Left kidney (tissue), 2 donors: ENCODE data around the gene TCTN1. TPM values are rescaled to one million over a fixed set of nuclear protein-coding genes. Genes with fewer than 3 reads are reported as not detected.
"Not testable (repeated sequence)": the region's sequence is repeated elsewhere in the genome, so short reads cannot be mapped to it uniquely, and the experiment has no call there.

ENCODE experiments used
- DNase-seq: peaks from one replicate; pipeline ENCODE4 v3.0.0-alpha.2; 2013
- polyA plus RNA-seq: library from polyadenylated mRNA; unstranded; fragments of 120-200 nt; gene quantifications from one replicate; pipeline ENCODE4 v1.2.1, GENCODE V29; 2013; ENCODE audit not compliant: insufficient read length

TCTN1 gene
- polyA plus RNA-seq, 1 donor, result 123 TPM

DNA sequence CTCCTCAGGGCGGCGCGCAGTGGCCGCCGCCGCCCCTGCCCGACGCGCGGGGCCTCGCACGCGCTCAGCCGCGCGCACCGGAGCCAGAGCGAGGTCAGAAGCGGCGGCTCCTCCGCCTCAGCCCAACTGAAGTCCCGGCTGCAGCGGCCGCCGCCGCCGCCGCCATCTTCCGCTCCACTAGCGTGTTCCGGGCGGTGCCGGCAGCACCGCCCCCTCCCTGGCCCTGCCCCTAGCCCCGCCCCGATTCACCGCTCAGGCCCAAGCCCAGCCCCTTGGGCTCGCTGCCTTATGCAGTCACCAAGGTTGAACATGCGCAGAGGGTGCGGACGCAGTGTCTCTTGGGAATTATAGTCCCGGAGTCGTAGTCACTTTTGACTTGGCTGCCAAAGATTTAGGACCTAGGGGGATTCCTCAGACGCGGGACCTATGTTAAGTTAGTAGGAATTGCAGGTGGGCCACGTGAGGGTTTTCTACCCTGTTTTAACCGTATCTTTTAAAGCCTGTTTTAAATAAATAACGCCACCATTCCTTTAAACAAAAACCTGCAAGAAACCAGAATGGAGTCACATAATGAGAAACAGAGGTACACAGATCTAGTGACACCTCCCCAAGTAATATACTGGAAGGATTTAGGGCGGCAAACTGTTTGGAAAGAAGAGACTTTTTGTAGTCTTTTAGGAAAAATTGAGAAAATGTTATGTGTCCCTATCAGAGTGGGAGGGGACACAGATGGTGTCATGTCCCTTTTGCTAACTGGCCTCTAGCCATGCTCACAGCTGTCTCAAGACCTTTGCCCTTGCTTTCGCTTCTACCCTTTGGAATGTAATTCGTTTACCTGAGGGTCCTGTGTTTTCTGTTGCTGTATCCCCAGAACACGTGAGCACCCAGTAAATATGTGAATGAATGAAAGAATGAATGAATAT, 30.5 kb upstream of the TCTN1 start, which contains the start of gene PPTC7:
Gene PPTC7, minus strand, starts transcription at position 182 of the 923 bp plus-strand sequence. CDS start 287 bp downstream, outside the sequence.
- peak; percentile 96 for DNase-seq

DNA sequence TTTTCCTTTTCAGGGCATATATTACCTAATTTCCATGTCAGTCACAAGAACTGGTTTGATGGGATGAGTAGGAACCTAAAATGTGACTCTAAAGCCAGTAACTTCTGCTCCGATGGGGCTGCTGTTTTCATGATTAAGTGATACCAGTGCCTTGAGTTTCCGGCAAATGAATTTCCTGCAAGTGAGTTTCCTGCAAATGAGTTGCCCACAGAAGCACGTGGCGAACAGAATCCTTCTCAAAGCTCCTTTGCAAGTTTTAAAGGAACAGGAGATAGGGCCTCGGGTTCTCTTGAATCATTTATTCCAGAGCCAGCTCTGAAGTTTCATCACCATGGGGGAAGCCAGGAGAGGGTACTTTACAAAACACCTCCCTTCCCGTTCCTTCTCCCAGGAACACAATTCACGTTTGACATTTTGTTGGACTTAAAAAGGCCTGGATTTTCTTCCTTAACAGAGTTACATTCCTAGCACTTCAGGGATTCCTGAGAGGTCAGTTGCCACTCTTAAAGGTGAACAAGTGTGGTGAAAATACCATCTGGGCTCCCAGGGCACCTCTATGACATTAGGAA, 28.6 kb upstream of the TCTN1 start:
- no peak for DNase-seq

DNA sequence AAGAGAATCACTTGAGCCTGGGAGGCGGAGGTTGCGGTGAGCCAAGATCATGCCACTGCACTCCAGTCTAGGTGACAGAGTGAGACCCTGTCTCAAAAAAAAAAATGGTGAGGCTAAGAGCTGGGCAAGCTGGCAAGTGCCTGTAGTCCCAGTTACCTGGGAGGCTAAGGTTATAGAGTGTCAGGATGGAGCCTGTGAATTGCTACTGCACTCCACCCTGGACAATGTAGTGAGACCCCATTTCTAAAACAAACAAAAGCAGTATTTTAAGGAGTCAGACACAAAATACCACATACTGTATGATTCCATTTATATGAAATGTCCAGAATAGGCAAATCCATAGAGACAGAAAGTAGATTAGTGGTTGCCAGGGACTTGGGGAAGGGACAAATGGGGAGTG, 26.8 kb upstream of the TCTN1 start:
- DNase-seq, result not testable (repeated sequence)

DNA sequence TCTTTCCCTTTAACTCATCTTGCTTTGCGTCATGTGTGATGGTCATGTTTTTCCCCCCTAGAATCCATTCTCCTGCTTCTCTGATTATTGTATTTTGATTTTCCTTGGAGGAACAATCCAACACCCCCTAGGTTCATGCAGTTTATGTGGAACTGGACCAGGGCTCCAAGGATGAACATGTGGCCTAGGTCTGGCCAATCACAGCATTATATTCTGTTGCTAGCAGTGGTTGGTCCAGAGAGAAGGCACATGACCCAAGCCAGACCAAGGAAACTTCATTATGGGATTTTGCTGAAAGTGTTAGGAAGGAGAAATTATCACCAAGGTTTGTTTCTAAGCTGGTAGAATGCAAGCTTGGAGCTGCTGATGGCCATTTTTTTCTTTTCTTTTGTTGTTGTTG, 23.9 kb upstream of the TCTN1 start:
- DNase-seq, result no peak

DNA sequence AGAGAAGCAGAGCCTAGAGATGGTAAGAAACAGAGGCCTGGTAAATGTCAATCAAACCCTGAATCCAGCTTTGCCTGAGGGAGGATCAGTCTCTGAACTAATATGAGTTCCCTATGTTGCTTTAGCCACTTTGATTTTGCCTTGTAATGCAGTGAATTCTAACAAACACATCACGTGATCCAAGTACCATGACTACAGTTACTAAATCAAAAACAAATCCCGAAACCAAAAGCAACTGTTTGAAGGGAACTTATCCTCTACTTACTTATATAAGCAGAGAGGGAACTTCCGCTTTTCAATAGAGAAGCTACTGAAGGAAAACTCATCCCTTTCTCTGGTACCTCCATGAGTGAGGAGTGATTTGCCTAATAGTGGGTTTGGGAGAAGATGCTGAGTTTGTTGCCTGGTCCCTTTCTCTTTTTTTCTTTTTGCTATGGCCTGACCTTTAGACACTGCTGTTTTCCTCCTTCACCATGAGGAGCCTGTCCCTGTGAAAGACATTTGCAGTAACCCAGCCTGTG, 23.1 kb upstream of the TCTN1 start:
- DNase-seq, result no peak

DNA sequence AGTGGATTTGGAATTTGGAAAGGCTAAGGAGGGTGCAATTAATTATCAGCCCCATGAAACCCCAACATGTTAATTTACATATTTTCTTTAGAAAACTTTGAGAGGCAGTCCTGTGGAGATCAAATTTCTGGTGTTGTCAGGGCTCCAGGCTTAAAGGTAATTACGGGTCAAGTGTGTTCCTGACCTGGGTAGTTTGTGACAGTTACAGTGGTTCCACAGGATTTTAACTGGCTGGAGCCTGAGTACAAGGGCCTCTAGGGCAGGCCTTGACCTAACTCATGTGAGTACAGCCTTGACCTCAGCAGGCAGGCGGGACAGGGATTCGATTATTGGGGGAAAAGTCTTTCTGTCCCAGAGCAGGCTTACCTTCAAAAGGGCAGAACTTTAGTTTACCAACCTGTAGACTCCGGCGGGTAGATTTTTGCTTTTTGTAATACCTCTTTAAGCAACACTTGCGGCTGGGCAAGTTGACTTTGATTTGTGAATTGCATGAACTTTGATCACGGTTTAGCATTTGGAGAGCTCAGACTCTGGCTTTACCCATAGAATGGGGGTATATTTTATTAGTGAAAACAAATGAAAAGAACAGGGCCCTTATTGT, 22.4 kb upstream of the TCTN1 start:
- DNase-seq, result peak; percentile 37

DNA sequence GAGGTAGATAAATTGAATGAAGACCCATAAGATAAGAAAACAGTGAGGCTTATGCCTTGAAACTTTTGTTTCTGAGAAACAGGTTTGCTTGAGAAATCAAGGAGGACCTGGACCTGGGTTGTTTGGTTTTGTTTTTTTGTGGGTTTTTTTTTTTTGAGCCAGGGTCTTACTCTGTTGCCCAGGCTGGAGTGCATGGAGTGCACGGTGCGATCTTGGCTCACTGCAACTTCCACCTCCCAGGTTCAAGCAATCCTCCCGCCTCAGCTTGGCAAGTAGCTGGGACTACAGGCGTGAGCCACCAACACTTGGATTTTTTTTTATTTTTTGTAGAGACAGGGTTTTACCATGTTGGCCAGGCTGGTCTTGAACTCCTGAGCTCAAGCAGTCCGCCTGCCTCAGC, 21.9 kb upstream of the TCTN1 start:
- DNase-seq, result no peak

DNA sequence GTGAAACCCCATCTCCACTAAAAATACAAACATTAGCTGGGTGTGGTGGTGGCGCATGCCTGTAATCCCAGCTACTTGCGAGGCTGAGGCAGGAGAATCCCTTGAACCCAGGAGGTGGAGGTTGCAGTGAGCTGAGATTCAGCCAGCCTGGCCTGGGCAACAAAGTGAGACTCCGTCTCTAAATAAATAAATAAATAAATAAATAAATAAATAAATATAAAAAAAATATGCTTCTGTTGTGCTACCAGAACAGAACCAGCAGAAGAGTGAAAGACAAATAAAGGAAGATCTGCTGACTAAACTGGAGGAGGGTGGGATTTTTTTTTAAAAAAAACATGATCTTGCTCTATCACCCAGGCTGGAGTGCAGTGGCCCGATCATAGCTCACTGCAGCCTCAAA, 21.0 kb upstream of the TCTN1 start:
- not testable (repeated sequence) for DNase-seq

DNA sequence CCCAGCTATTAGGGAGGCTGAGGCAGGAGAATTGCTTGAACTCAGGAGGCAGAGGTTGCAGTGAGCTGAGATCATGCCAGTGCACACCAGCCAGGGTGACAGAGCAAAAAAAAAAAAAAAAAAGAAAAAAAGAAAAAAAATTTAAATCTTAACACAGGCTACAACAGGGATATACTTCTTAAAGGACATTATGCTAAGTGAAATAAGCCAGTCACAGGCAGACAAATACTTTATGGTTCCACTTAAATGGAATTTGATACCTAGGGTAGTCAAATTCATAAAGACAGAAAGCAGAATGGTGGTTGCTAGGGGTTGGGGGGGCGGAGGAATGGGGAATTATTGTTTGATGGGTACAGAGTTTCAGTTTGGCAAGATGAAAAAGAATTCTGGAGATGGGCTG, 16.0 kb upstream of the TCTN1 start:
- no peak for DNase-seq

DNA sequence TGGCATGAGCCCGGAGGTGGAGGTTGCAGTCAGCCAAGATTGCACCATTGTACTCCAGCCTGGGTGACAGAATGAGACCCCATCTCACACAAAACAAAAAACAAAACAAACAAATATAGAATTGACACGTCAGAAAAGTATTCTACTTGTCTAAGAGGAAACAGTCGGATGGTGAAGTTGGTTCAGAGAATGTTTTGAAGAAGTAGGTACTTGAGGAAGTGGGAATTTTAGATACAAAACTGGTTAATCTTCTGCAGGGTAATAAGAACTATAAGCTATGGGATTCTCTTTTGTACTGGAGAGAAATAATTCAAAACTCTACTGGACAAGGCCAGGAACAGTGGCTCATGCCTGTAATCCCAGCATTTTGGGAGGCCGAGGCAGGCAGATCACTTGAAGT, 14.6 kb upstream of the TCTN1 start:
- DNase-seq, result no peak

DNA sequence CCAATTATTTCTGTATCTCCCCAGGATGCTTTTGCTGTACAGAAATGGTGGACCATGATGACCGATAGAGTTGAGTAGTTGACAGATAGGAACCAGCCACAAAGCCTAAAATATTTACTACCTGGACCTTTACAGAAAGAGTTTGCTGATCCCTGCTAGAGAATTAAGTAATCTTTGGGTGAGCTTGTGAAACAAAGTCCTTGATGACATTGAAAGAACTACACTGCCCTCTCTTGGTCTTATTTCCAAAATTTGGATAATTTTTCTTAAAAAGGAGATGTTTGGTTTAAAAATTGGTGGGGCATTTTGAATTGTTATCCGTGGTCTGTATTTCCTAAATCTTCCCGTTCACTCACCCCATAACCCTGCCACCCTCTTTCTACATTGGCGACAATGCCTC, 13.7 kb upstream of the TCTN1 start:
- DNase-seq, result peak; percentile 40

DNA sequence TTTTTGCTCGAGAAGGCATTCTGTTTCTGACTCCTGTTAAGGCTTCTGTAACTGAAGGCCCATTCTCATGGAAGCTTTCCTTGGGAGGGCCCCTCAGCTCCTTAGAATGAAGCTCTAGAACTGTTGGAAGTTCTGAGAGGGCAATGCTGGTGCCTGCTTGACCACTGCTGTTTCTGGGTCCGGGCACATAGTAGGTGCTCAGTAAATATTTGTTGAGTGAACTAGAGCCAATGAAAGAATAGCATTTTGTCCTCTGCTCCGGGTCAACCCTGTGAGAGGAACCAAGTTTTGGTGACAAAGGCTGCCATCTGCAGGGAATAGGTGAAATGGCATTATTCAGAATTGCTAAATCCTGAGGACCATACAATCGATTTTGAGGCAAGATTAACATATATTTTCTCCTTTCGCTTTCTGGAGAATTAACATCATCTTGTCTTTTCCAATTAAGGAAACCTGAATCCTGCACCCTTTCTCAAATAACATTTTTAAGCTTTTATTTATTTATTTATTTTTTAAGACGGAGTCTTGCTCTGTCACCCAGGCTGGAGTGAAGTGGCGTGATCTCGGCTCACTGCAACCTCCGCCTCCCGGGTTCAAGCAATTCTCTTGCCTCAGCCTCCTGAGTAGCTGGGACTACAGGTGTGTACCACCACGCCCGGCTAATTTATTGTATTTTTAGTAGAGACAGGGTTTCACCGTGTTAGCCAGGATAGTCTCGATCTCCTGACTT, 11.7 kb upstream of the TCTN1 start:
- DNase-seq, result peak; percentile 28

DNA sequence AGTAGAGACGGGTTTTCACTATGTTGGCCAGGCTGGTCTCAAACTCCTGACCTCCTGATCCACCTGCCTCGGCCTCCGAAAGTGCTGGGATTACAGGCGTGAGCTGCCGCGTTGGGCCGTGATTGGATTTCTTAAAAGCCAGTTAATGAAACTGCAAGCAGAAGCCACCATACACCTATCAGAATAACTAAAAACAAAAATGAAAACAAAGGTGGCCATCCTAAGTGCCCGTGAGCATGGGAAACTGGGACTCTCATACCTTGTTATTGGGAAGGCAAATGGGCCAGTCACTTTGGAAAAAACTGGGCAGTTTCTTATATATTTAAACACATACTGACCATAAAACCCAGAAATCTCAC, 7.7 kb upstream of the TCTN1 start:
- no peak for DNase-seq

DNA sequence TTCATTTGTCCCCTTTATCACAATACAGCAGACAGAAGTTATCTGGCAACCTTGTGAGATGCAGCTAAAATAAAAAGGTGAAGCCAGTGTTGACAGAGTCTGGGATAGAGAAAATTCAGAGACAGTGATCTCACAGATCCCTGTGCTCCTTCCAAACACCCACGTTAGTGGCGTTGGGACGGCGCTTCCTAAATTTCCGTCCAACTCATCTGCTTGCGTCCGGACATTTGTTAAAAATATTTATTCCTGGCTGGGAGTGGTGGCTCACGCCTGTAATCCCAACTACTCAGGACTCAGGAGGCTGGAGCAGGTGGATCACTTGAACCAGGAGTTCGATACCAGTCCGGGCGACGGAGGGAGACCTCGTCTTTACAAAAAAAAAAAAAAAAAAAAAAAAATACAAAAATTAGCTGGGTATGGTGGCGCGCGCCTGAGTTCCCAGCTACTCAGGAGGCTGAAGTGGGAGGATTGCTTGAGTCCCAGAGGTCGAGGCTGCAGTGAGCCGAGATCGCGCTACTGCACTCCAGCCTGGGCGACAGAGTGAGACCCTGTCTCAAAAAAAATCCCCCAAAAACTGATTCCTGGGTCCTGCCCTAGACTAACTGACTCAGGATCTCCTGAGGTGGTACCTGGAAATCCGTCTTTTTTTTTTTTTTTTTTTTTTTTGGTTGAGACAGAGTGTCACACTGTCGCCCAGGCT, 708 bp upstream of the TCTN1 start:
- no peak for DNase-seq

DNA sequence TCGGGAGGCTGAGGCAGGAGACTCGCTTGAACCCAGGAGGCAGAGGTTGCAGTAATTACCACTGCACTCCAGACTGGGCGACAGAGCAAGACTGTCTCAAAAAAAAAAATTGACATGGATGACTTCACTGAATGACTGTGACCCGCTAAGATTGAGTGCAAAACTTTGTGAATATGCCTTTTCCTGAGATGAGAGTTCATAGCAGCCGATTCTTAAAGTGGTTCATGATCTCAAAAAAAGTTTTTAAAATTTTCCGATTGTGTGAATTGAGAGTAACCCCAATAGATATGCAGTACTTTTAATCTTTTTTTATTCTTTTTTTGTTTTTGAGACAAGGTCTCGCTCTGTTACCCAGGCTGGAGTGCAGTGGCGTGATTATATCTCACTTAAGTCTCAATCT, 1.2 kb downstream of the TCTN1 start:
- no peak for DNase-seq

DNA sequence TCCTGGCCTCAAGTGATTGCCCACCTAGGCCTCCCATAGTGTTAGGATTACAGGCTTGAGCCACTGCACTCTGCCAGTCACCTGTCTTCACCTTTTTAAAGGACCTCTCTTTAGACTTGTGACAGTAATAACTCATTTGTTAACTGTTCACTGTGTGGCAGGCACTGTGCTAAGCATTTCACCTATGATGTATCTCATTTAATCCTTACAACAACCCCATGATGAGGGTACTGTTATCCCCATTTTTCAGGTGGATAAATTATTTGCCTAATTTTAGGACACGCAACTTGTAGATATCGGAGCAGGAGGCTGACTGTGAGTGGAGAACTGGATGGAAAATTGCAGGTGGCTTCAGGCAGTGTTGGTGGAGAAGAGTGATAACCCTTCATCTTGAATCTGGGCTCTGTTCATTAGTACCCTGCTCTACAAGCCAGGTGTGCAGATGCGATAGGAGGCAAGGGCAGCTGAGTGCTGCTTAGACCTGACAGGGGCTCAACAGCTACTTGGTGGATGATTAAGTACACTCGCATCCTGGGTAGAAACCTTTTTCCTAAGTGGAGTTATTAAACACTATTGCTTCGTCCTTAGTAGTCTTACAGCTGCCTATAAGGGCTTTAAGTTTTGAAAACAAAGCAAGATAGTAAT, 2.7 kb downstream of the TCTN1 start:
- no peak for DNase-seq

DNA sequence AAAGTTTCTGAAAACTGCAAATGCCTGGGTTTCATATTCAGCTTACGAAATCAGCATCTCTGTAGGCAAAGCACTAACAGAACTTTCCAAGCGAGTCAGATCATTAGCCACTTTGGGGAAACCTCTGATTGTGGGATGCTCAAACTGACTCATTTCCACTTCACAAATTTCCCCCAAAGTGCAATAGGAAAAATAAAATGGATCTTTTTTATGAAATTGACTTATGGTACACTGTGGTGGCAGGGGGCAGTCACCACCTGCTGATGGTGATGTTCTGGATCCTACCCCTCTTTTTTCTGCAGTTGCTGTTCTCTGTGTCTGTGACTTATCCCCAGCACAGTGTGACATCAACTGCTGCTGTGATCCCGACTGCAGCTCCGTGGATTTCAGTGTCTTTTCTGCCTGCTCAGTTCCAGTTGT, 5.6 kb downstream of the TCTN1 start:
- no peak for DNase-seq

DNA sequence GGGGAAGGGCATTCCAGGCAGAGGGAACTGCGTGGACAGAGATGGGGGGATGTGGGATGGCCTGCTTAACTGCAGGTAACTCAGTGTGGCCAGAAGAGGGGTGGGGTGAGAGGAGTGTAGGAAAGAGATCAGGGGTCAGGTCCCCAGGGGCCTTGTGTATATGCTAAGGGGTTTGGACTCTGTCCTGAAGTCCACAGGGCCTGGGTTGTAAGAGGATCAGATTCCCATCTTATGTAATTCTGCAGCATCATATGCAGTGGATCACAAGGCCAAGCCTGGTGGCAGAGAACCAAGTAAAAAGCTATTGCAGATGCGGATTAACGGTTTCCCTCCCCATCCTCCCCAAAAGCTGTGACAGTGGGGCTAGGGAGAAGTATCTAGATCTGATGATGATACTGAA, 8.7 kb downstream of the TCTN1 start:
- no peak for DNase-seq

DNA sequence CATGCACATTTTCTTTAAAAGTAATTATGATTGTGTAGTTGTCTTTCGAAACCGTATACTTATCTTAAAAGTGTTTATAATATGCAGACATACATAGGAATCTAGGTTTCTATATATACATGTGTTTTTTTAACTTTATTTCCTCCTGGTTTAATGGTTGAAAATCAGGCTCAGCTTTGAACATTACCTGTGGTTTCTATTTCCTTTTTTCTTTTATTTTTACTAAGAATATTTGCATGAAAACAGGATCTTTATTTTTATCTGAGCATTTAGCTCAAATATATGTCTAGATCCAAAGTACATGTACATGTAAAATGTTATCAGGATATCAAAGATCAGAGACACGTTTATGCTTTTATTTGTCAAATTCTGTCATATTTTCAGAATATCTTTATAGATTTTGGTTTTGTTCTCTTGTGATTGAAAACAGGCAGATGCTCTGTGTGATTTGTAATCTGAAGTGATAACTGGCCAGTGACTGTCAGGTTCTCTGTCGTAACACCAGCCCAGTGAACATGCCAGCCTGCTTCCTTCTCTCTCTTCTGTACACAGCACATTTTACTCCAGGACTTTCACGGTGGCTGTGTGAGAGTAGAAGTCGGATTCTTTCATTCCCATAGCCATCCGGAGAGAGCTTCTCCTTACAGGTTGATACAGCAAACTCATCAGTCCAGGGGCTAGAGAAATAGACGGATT, 13.7 kb downstream of the TCTN1 start:
- DNase-seq, result no peak

DNA sequence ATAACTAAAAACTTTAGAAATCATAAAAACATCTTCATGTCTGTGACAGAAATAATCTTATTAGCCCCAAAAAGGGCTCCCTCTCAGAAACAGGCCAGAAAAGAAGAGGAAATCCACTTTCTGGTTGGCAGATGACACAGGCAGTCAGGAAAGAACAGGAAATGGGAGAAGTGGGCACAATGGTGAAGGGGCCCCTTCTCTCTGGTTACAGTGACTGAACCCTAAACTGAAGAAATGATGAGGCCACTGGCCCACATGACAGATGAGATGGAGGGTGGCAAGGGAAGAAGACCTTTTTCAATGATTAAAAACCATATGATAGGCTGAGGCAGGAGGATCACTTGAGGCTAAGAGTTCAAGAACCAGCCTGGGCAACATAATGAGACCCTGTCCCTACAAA, 21.1 kb downstream of the TCTN1 start:
- no peak for DNase-seq

DNA sequence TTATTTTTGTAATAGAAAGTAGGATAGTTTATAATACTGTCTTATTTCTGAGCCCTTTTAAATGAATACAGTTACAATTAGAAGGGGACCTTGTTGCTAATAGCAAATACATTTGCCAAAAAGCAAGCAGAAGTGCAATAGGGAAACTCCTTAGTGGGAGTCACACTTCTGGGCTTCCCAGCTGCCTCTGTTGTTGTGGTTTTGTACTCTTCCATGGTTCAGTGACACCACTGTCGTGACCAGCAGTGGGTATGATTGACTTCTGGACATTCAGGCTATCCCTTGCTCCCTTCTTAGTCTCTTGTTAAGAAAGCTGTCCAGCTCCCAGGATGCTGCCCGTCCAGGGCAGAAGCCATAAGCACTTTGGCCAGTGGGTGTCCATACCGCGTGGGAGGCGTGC, 22.6 kb downstream of the TCTN1 start:
- DNase-seq, result no peak
